Ascending aorta (tissue), 2 donors: ENCODE measurements around the gene COL4A2. TPM values are rescaled to one million over a fixed set of nuclear protein-coding genes. Genes with fewer than 3 reads are reported as not detected.

Source experiments
- DNase-seq, 2 donors: peaks; one replicate each; pipeline ENCODE4 v3.0.0-alpha.2; 2019; ENCODE audit warnings: low spot score in 2 of 2
- H3K27ac ChIP-seq, 2 donors: fragments of 200-600 bp; sonication (generic); one replicate each; pipeline ENCODE4 v1.5.1; 2016 to 2017; ENCODE audit warnings: mild to moderate bottlenecking in 1 of 2
- H3K27me3 ChIP-seq: fragments of 200-600 bp; sonication (generic); one replicate; pipeline ENCODE4 v1.5.1; 2017
- H3K36me3 ChIP-seq, 2 donors: fragments of 200-600 bp; sonication (generic); one replicate each; pipeline ENCODE4 v1.5.1; 2016
- H3K4me1 ChIP-seq, 2 donors: fragments of 200-600 bp; sonication (generic); one replicate each; pipeline ENCODE4 v1.5.1; 2016 to 2017; ENCODE audit warnings: mild to moderate bottlenecking in 1 of 2
- H3K4me3 ChIP-seq, 2 donors: fragments of 200-600 bp; sonication (generic); one replicate each; pipeline ENCODE4 v1.5.1; 2016 to 2017; ENCODE audit warnings: mild to moderate bottlenecking in 1 of 2
- H3K9me3 ChIP-seq, 2 donors: fragments of 200-600 bp; sonication (generic); one replicate each; pipeline ENCODE4 v1.5.1; 2016
- intact Hi-C: fragments of 100-400 bp; cut with DNase I; formaldehyde crosslinking; loops from one replicate; pipeline ENCODE4 v1.15.1; 2023
- total RNA-seq: library from RNA; depleted of rRNA; stranded (reverse); fragments of >200 nt; gene quantifications from one replicate; pipeline ENCODE4 v1.1.0, GENCODE V29; 2016
- TF ChIP-seq, protein P1 (sequence below), 3 experiments: fragments of 200-600 bp in 2 of 3; fragments of 450-650 bp in 1 of 3; sonication (generic) in 2 of 3; IDR thresholded peaks; one replicate each; pipeline ENCODE4 v1.5.1; 2016 to 2019; ENCODE audit warnings: antibody characterized with exemption in 3 of 3, mild to moderate bottlenecking in 1 of 3, moderate library complexity in 1 of 3

COL4A2 gene
- total RNA-seq, 1 donor from 2014 or later, result 1,227 TPM

DNA sequence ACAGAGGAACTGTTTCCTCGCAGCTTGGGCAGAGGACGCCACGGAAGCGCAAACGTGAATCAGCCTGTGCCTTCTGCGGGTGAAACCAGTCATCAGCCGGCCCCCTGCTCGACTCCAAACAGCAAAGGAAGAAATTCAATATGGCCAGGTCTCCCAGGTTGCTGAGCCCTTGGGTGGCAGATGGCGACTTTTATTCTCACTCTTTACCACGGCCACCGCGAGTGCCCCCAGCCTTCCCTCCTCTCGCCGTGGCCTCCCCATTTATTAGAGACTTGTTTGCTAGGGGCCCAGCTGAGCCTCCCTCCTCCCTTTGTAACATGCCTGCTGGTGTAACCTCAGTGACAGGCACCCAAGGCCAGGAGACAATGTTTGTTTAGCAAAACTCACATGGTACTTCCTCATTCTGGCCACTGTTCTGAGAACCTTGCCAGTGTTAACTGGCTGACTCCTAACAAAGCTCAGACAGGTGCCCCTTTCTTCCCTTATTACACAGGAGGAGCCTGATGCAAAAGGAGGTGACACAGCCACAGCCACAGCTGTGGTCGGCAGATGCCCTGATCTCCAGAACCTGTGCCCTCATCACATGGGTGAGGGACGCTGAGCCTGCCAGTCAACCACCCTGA lies 248.6 kb downstream of the COL4A2 start:
- intact Hi-C loops, result no loop called here
- Histone ChIP-seq H3K9me3 (no peaks in the 10 kb centered on the region), H3K36me3 (peaks cover 0 to 12% of the 10 kb centered on the region in 2 donors), H3K4me3 (no peak overlapping the region), H3K27ac (no peak overlapping the region), H3K4me1 (peaks cover 4 to 11% of the 10 kb centered on the region in 2 donors), H3K27me3 (no peaks in the 10 kb centered on the region)
- TF ChIP-seq, protein P1, sequence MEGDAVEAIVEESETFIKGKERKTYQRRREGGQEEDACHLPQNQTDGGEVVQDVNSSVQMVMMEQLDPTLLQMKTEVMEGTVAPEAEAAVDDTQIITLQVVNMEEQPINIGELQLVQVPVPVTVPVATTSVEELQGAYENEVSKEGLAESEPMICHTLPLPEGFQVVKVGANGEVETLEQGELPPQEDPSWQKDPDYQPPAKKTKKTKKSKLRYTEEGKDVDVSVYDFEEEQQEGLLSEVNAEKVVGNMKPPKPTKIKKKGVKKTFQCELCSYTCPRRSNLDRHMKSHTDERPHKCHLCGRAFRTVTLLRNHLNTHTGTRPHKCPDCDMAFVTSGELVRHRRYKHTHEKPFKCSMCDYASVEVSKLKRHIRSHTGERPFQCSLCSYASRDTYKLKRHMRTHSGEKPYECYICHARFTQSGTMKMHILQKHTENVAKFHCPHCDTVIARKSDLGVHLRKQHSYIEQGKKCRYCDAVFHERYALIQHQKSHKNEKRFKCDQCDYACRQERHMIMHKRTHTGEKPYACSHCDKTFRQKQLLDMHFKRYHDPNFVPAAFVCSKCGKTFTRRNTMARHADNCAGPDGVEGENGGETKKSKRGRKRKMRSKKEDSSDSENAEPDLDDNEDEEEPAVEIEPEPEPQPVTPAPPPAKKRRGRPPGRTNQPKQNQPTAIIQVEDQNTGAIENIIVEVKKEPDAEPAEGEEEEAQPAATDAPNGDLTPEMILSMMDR (IDR thresholded peaks at IDR 0.05), result no peak
- DNase-seq, result no peak

DNA sequence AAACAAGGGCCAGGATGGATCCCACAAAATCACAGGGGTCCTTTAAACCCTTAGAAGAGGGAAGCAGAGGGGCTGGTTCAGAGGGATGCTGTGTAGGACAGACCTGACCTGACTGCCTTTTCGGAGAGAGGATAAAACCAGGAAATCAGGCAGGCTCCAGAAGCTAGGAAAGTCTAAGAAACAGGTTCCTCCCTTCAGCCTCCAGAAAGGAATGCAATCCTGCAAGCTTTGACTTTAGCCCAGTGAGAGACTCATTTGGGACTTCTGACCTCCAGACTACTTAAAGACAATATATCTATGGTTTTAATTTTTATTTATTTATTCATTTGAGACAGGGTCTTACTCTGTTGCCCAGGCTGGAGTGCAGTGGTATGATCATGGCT lies 249.1 kb downstream of the COL4A2 start:
- Histone ChIP-seq H3K36me3 (peaks cover 0 to 12% of the 10 kb centered on the region in 2 donors), H3K27me3 (no peaks in the 10 kb centered on the region), H3K9me3 (no peaks in the 10 kb centered on the region), H3K4me1 (peaks cover 4 to 11% of the 10 kb centered on the region in 2 donors), H3K4me3 (no peak overlapping the region), H3K27ac (no peak overlapping the region)
- intact Hi-C loops, result no loop called here
- TF ChIP-seq, protein P1 (IDR thresholded peaks at IDR 0.05), result no peak
- DNase-seq, result no peak

DNA sequence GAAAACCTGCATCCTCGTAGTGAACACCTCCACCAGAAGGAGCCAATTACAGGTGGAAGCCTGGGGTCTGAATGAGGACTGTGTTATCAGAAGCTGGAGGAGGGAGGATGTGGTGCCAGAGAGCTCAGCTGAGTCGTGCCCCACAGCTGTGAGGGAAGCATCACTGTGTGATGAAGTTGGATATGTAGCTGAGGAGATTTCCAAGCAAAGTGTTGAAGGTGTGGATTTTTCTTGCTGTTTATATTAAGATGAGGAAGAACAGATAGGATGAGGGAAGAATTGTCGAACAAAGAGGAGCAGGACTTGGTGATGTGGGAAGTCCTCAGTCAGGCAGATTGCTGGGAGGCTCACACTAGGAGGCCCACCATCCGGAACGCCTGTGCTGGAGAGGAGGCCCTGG lies 250.0 kb downstream of the COL4A2 start:
- intact Hi-C loops, result no loop called here
- TF ChIP-seq, protein P1 (IDR thresholded peaks at IDR 0.05), result no peak
- Histone ChIP-seq H3K4me3 (no peak overlapping the region), H3K36me3 (peaks cover 0 to 12% of the 10 kb centered on the region in 2 donors), H3K27me3 (no peaks in the 10 kb centered on the region), H3K4me1 (peaks cover 4 to 8% of the 10 kb centered on the region in 2 donors), H3K27ac (no peak overlapping the region), H3K9me3 (no peaks in the 10 kb centered on the region)
- no peak for DNase-seq

DNA sequence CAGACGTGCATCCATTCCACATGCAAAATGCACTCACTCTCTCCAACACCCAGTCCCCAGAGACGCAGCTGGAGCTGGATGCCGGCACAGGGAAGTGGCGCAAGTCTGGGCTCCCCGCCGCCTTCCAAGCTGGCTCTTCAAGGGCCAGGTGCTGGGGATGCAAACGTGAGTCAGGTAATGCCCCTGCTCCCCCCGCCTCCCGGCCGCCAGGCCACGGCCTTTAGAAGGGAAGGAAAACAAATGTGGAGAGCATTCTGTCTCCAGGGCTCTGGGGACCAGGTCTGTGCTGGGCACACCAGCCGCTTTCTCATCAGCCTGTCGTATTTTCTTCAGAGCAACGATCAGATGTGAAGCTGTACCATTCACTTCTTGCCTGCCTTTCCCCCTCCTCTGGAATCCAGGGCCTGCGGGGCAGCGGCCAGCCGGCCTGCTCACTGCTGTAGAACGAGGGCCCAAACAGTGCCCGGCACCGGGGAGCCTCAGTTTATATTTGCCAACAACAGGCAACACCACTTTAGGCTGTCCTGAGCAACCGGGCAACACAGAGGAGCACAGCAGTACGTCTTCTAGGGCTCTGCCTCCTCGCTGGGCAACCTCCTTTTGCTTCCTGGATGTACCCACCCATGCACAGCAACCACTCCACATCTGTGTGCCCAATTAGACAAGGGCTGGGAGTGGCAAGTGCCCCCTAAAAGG lies 250.7 kb downstream of the COL4A2 start:
- Histone ChIP-seq H3K27me3 (no peaks in the 10 kb centered on the region), H3K4me1 (peaks cover 6 to 11% of the 10 kb centered on the region in 2 donors), H3K36me3 (peaks cover 0 to 12% of the 10 kb centered on the region in 2 donors), H3K9me3 (no peaks in the 10 kb centered on the region), H3K27ac (no peak overlapping the region), H3K4me3 (no peak overlapping the region)
- intact Hi-C loops, result no loop called here
- TF ChIP-seq, protein P1 (IDR thresholded peaks at IDR 0.05), result no peak
- DNase-seq, result no peak

DNA sequence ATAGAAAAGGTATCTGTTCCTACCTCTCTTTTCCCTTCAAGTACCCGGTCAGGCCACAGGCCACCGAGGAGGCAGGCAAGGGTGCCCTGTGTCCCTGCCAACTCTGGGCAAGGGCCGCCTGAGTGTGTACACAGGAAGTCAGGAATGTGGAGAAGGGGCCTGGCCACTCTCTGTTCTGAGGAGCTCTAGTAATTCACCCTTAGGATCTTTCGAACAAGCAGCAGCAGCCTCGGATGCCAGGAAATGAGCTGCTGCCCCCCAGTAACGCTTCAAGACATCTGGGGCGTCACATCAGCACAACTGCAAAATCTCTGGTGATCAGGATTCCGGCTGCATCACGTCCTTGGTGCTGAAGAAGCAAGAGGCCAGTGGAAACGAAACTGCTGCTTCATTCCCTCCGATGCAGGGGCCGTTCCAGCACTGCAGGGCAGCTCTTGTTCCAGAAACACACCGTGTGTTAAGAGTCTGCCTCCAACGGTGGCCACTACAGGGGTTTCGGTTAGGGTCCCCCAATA lies 252.4 kb downstream of the COL4A2 start:
- TF ChIP-seq, protein P1 (IDR thresholded peaks at IDR 0.05), result no peak
- H3K4me3 ChIP-seq, result peak overlapping the region; percentile 79 to 82
- H3K9me3 ChIP-seq, result no peaks in the 10 kb centered on the region
- peak overlapping the region; percentile 92 to 98 for H3K27ac ChIP-seq
- peaks cover 8 to 13% of the 10 kb centered on the region in 2 donors for H3K4me1 ChIP-seq
- peak in 1 of 2 donors; percentile 84 for DNase-seq
- intact Hi-C loops, result loop anchor here (1.0 kb wide), 1 partner anchor 18 kb away; no protein-coding TSS in a partner anchor
- H3K36me3 ChIP-seq, result peaks cover 0 to 12% of the 10 kb centered on the region in 2 donors
- H3K27me3 ChIP-seq, result no peaks in the 10 kb centered on the region
